Stimulated activated memory B cell treated with anti-CD40 and anti-IgM and Interleukin-4, amounts not matched to agents 10 μg/mL and 1 μg/mL and 100 μg/mL, for 72 hours (primary cell): Measurements from ENCODE around the gene CIITA.

Experiments used
- ATAC-seq: fragments of 150-1000 bp; cut with Tn5 transposase; 2 replicates; pipeline ENCODE4 v1.10.0; 2021
- H3K27ac Mint-ChIP-seq: one replicate; pipeline ENCODE4 v1.8.0; 2022; ENCODE audit warnings: mild to moderate bottlenecking, mixed read lengths
- H3K27me3 Mint-ChIP-seq: one replicate; pipeline ENCODE4 v1.8.0; 2022; ENCODE audit warnings: mixed read lengths
- H3K36me3 Mint-ChIP-seq: one replicate; pipeline ENCODE4 v1.8.0; 2022; ENCODE audit warnings: mixed read lengths
- H3K4me1 Mint-ChIP-seq: one replicate; pipeline ENCODE4 v1.8.0; 2022; ENCODE audit warnings: mixed read lengths
- H3K4me3 Mint-ChIP-seq: one replicate; pipeline ENCODE4 v1.8.0; 2022; ENCODE audit warnings: mild to moderate bottlenecking, moderate library complexity, mixed read lengths
- H3K9me3 Mint-ChIP-seq: one replicate; pipeline ENCODE4 v1.8.0; 2022; ENCODE audit warnings: mixed read lengths

The CIITA gene

GRCh38 chr16:10881479-10882030 lies 4.6 kb downstream of the CIITA start:
- Mint-ChIP-seq H3K4me3 (peak overlapping the region; percentile 91), H3K9me3 (no peaks in the 10 kb centered on the region), H3K4me1 (peaks cover 65% of the 10 kb centered on the region), H3K27me3 (no peaks in the 10 kb centered on the region), H3K36me3 (peaks cover 96% of the 10 kb centered on the region), H3K27ac (peak overlapping the region; percentile 86)
- no peak for ATAC-seq

- no peaks in the 10 kb centered on the region for H3K27me3 Mint-ChIP-seq
- H3K4me3 Mint-ChIP-seq: peak overlapping the region; percentile 94
- peak overlapping the region; percentile 86 for H3K27ac Mint-ChIP-seq
- H3K4me1 Mint-ChIP-seq: peaks cover 76% of the 10 kb centered on the region
- ATAC-seq: no peak
- peaks cover 94% of the 10 kb centered on the region for H3K36me3 Mint-ChIP-seq
- H3K9me3 Mint-ChIP-seq: no peaks in the 10 kb centered on the region
Observed at GRCh38 chr16:10883004-10883403, 6.0 kb downstream of the CIITA start.

- peaks cover 83% of the 10 kb centered on the region for H3K36me3 Mint-ChIP-seq
- H3K9me3 Mint-ChIP-seq: no peaks in the 10 kb centered on the region
- peaks cover 98% of the 10 kb centered on the region for H3K4me1 Mint-ChIP-seq
- peak overlapping the region; percentile 86 for H3K27ac Mint-ChIP-seq
- H3K27me3 Mint-ChIP-seq: no peaks in the 10 kb centered on the region
- H3K4me3 Mint-ChIP-seq: peak overlapping the region; percentile 94
- peak; percentile 21 for ATAC-seq
Observed at GRCh38 chr16:10885246-10885645, 8.2 kb downstream of the CIITA start.

- peak; percentile 49 for ATAC-seq
- H3K9me3 Mint-ChIP-seq: no peaks in the 10 kb centered on the region
- H3K36me3 Mint-ChIP-seq: peaks cover 80% of the 10 kb centered on the region
- no peaks in the 10 kb centered on the region for H3K27me3 Mint-ChIP-seq
- peak overlapping the region; percentile 94 for H3K4me3 Mint-ChIP-seq
- peaks cover 100% of the 10 kb centered on the region for H3K4me1 Mint-ChIP-seq
- peak overlapping the region; percentile 86 for H3K27ac Mint-ChIP-seq
Observed at GRCh38 chr16:10888320-10888937, 11.4 kb downstream of the CIITA start.

- ATAC-seq: no peak
- peak overlapping the region; percentile 86 for H3K27ac Mint-ChIP-seq
- peaks cover 96% of the 10 kb centered on the region for H3K4me1 Mint-ChIP-seq
- H3K4me3 Mint-ChIP-seq: peak overlapping the region; percentile 94
- H3K9me3 Mint-ChIP-seq: no peaks in the 10 kb centered on the region
- H3K27me3 Mint-ChIP-seq: no peaks in the 10 kb centered on the region
- peaks cover 76% of the 10 kb centered on the region for H3K36me3 Mint-ChIP-seq
Observed at GRCh38 chr16:10889855-10890254, 12.9 kb downstream of the CIITA start.

GRCh38 chr16:10892782-10893318 lies 15.8 kb downstream of the CIITA start:
- no peak for ATAC-seq
- Mint-ChIP-seq H3K9me3 (no peaks in the 10 kb centered on the region), H3K36me3 (peaks cover 80% of the 10 kb centered on the region), H3K4me1 (peaks cover 96% of the 10 kb centered on the region), H3K27me3 (no peaks in the 10 kb centered on the region), H3K4me3 (peak overlapping the region; percentile 45), H3K27ac (peak overlapping the region; percentile 86)

- Mint-ChIP-seq H3K27me3 (no peaks in the 10 kb centered on the region), H3K36me3 (peaks cover 91% of the 10 kb centered on the region), H3K4me1 (peaks cover 96% of the 10 kb centered on the region), H3K27ac (peak overlapping the region; percentile 86), H3K4me3 (peak overlapping the region; percentile 12), H3K9me3 (no peaks in the 10 kb centered on the region)
- no peak for ATAC-seq
Observed at GRCh38 chr16:10895053-10895946, 18.3 kb downstream of the CIITA start.

- peak overlapping the region; percentile 52 for H3K4me3 Mint-ChIP-seq
- ATAC-seq: no peak
- H3K36me3 Mint-ChIP-seq: peaks cover 91% of the 10 kb centered on the region
- H3K4me1 Mint-ChIP-seq: peaks cover 92% of the 10 kb centered on the region
- H3K27me3 Mint-ChIP-seq: no peaks in the 10 kb centered on the region
- H3K9me3 Mint-ChIP-seq: no peaks in the 10 kb centered on the region
- peak overlapping the region; percentile 86 for H3K27ac Mint-ChIP-seq
Observed at GRCh38 chr16:10896165-10896564, 19.2 kb downstream of the CIITA start.

- Mint-ChIP-seq H3K27ac (peak overlapping the region; percentile 86), H3K4me3 (peak overlapping the region; percentile 52), H3K27me3 (no peaks in the 10 kb centered on the region), H3K36me3 (peaks cover 93% of the 10 kb centered on the region), H3K4me1 (peaks cover 92% of the 10 kb centered on the region), H3K9me3 (no peaks in the 10 kb centered on the region)
- peak; percentile 53 for ATAC-seq
Observed at GRCh38 chr16:10896723-10897122, 19.7 kb downstream of the CIITA start.

GRCh38 chr16:10897134-10897533 lies 20.1 kb downstream of the CIITA start:
- peaks cover 88% of the 10 kb centered on the region for H3K4me1 Mint-ChIP-seq
- peak overlapping the region; percentile 49 for H3K4me3 Mint-ChIP-seq

GRCh38 chr16:10902999-10903398 lies 26.0 kb downstream of the CIITA start:
- Mint-ChIP-seq H3K27ac (peak overlapping the region; percentile 86), H3K36me3 (peaks cover 96% of the 10 kb centered on the region), H3K4me1 (peaks cover 71% of the 10 kb centered on the region)

More at GRCh38 chr16:10897134-10897533, 20.1 kb downstream of the CIITA start:
- peak; percentile 92 for ATAC-seq
- H3K27me3 Mint-ChIP-seq: no peaks in the 10 kb centered on the region
- H3K27ac Mint-ChIP-seq: peak overlapping the region; percentile 86
- H3K36me3 Mint-ChIP-seq: peaks cover 93% of the 10 kb centered on the region
- no peaks in the 10 kb centered on the region for H3K9me3 Mint-ChIP-seq

GRCh38 chr16:10906482-10906881 lies 29.5 kb downstream of the CIITA start:
- Mint-ChIP-seq H3K36me3 (peaks cover 88% of the 10 kb centered on the region), H3K9me3 (peaks cover 2% of the 10 kb centered on the region), H3K27me3 (no peaks in the 10 kb centered on the region), H3K4me1 (peaks cover 69% of the 10 kb centered on the region), H3K27ac (peak overlapping the region; percentile 38), H3K4me3 (no peak overlapping the region)
- no peak for ATAC-seq

More at GRCh38 chr16:10902999-10903398, 26.0 kb downstream of the CIITA start:
- no peaks in the 10 kb centered on the region for H3K9me3 Mint-ChIP-seq
- no peaks in the 10 kb centered on the region for H3K27me3 Mint-ChIP-seq
- no peak overlapping the region for H3K4me3 Mint-ChIP-seq
- no peak for ATAC-seq

- peaks cover 2% of the 10 kb centered on the region for H3K9me3 Mint-ChIP-seq
- no peaks in the 10 kb centered on the region for H3K27me3 Mint-ChIP-seq
- no peak overlapping the region for H3K4me3 Mint-ChIP-seq
- peaks cover 74% of the 10 kb centered on the region for H3K4me1 Mint-ChIP-seq
- no peak for ATAC-seq
- peaks cover 88% of the 10 kb centered on the region for H3K36me3 Mint-ChIP-seq
- no peak overlapping the region for H3K27ac Mint-ChIP-seq
Observed at GRCh38 chr16:10906914-10907756, 30.1 kb downstream of the CIITA start.

GRCh38 chr16:10907757-10908045 lies 30.7 kb downstream of the CIITA start:
- Mint-ChIP-seq H3K4me1 (peaks cover 76% of the 10 kb centered on the region), H3K27ac (peak overlapping the region; percentile 23), H3K27me3 (no peaks in the 10 kb centered on the region), H3K4me3 (no peak overlapping the region), H3K36me3 (peaks cover 86% of the 10 kb centered on the region), H3K9me3 (peaks cover 2% of the 10 kb centered on the region)
- no peak for ATAC-seq
